NCI-H187 treated with DMSO at 0.1 percent for 48 hours (cell line): ENCODE data around the gene FAM131C.
"Not testable (repeated sequence)": the region's sequence is repeated elsewhere in the genome, so short reads cannot be mapped to it uniquely, and the experiment has no call there.

ENCODE experiments used
- DNase-seq: peaks from one replicate; lab custom pipeline; 2025; lab: John Stamatoyannopoulos, UW

The FAM131C gene

DNA sequence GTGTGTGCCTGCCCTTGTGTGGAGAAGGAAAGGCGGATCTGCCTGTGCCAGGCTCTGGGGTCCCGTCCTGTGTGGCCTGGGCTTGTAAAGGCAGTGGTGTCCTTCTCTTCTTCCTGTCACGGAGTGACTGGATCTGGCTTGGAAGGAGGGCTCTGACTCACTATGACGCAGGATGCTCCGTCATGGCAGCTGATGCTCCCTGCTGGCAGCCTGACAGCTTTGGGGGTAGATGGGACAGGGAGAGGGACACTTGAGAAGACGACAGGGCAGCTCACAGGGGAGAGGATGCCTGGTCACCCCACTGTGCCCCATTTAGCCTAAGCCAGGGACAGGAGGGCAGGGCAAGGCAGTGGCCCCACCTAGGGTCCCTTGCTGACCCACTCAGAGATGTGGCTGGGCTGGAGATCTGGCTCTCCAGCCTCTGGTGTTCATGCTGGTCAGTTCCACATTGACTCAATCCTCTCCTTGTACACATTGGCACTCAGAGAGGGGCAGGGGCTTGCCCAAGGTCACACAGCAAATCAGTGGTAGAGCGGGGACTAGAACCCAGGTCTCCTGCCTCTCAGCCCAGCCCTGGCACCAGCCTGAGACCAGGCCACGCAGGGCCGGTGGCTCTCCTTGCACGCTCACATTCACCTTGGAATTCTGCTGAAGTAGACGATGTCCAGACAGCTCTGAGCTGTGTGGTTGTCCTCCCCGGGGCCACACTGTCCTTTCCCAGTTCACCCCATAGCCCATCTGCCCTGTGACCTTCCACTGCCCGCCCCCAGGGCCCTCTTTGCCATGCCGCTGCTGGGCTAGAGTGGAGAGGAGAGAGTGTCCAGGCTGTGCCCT lies 2.8 kb upstream of the FAM131C start:
- no peak for DNase-seq

DNA sequence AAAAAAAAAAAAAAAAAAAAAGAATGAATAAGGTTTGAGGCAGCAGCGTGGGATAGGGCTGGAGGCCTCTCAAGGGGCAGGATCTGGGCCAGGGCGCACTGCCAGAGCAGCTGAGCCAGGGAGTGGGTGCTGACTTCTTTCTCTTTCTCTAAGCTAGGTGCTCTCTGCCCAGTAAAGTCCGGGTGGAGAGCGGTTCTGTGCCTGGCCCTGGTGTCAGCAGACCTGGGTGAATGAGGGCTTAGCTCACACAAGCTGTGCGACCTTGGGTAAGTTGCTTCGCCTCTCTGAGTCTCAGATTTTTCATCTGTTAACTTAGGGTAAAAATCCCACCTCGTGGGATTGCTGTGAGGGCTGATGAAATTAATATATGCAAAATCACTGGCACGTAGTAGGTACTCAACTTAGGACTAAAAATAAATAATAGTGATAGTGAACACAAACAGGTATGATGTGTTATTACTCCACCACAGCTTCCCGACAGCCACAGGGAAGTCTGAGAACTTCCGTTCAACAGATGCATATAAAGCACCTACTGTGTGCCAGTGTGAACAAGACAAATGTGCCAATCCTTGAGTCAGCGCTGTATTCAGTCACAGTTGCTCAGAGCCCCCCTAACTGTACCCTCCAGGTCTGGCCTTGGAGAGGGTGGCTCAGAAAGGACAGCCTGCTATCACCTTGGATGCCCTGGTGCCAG lies 2.0 kb upstream of the FAM131C start:
- DNase-seq = no peak

DNA sequence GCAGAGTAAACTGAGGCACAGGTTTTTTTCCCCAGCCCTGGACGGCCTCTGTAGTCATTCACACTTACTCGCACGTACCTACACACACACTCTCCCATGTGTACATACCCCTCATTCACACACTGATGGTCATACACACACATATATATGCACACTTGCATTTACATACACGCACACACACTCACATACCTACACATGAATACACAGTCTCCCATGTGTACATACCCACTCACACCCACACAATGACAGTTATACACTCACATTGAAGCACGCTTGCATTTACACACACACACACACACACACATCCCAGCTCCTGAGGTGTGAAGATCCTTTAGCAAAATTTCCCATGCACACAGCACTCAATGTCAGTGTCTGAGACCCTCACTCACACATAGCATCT lies 766 bp upstream of the FAM131C start:
- DNase-seq = no peak

- DNase-seq = no peak
These were observed 601 bp downstream of the FAM131C start for GRCh38 chr1:16072616-16073484.

DNA sequence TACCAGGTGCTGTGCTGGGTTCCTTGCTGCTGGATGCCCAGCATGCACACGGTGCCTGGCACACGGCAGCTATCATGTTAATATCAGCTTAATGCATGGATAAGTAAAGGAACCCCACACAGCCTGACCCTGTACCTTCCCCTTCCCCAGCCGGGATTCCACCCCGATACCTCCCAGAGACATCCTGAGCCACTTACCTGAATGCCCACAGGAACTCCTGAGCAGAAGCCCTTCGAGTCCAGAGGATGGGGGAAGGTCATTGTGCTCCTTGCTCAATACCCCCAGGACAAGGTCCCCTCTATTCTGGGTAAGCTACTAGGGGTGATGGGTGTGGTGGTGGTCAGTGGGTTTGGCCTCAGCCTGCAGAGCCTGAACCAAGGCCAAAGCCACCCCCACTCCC lies 1.4 kb downstream of the FAM131C start:
- no peak for DNase-seq

- no peak for DNase-seq
These were observed 1.8 kb downstream of the FAM131C start for GRCh38 chr1:16071614-16072013.

- no peak for DNase-seq
These were observed 2.7 kb downstream of the FAM131C start for GRCh38 chr1:16070640-16071355.

- DNase-seq = no peak
These were observed 4.8 kb downstream of the FAM131C start for GRCh38 chr1:16068356-16069270.

DNA sequence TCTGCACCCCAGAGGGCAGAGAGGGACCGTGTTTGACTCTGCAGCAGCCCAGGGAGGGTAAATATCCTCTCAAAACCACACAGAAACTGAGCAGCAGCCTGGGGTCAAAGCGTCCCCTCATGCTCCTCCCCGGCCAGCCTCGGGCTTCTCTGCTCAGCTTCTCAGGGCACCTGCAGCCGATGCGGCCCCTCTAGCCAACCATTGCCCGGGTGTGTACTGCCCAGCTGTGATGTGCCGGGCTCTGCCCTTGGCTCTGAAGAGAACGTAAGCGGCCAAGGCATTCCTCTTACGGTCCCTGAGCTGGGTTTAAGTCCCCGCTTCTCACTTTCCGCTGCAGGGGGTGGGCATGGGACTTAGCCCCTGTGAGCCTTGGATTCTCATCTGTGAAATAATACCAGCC lies 5.5 kb downstream of the FAM131C start:
- no peak for DNase-seq

- DNase-seq = no peak
These were observed 6.2 kb downstream of the FAM131C start for GRCh38 chr1:16067127-16067768.

DNA sequence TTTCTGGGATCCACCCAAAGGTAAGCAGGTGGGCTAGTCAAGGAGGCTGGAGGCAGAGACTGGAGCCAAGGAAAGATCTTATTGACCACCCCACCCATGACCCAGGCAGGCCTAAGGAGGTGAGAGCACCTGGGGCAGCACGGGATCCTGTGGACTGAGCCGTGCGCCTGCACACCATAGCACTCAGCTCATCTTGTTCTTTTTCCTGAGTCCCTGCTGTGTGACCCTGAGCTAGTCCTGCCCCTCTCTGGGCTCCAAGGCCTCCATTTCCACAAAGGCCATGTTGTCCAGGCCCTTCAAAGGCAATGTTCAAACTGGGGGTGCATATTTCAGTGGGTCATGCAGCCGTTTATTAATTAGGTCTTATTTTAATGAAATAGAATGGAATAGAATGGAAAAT lies 7.2 kb downstream of the FAM131C start:
- DNase-seq = no peak

GRCh38 chr1:16065269-16065576 lies 8.2 kb downstream of the FAM131C start:
- no peak for DNase-seq

- DNase-seq = no peak
These were observed 8.7 kb downstream of the FAM131C start for GRCh38 chr1:16064536-16065268.

- no peak for DNase-seq
These were observed 9.5 kb downstream of the FAM131C start for GRCh38 chr1:16063921-16064320.

- no peak for DNase-seq
These were observed 10.1 kb downstream of the FAM131C start for GRCh38 chr1:16063226-16063829.

DNA sequence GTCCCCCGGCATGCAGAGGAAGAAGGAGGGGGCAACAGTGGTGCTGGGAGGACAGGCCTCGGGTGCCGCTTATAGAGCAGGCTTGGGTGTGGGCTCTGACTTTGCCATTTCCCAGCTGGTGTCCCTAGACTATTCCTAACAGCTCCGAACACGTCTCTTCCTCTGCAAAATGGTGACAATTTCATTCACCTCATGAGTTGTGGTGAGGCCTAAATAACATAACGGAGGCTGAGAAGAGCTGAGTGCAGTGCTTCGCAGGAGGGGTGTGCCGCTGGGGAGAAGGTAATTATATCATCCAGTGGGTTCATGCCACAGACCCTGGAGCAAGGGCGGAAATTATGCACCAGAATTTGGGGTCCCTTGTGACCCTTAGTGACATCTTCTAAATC lies 10.8 kb downstream of the FAM131C start:
- not testable (repeated sequence) for DNase-seq

- not testable (repeated sequence) for DNase-seq
These were observed 11.3 kb downstream of the FAM131C start for GRCh38 chr1:16061989-16062686.

- DNase-seq = no peak
These were observed 12.2 kb downstream of the FAM131C start for GRCh38 chr1:16061266-16061665.
